Colonic mucosa (tissue), 4 donors: ENCODE data around the gene CYP46A1. TPM values are rescaled to one million over a fixed set of nuclear protein-coding genes. Genes with fewer than 3 reads are reported as not detected.
A peak's percentile ranks its signal among the peaks of the same experiment; 100 is the strongest.
"Not testable (repeated sequence)": the region's sequence is repeated elsewhere in the genome, so short reads cannot be mapped to it uniquely, and the experiment has no call there.

ENCODE experiments used
- DNase-seq: peaks from one replicate; pipeline ENCODE4 v3.0.0-alpha.2; 2020
- H3K27ac ChIP-seq: fragments of 200-600 bp; one replicate; pipeline ENCODE4 v1.8.0; 2021
- H3K27me3 ChIP-seq: fragments of 200-600 bp; one replicate; pipeline ENCODE4 v1.8.0; 2021
- H3K36me3 ChIP-seq: fragments of 200-600 bp; one replicate; pipeline ENCODE4 v1.8.0; 2021
- H3K4me1 ChIP-seq: fragments of 200-600 bp; one replicate; pipeline ENCODE4 v1.8.0; 2021; ENCODE audit warnings: mild to moderate bottlenecking
- H3K4me3 ChIP-seq: fragments of 200-600 bp; one replicate; pipeline ENCODE4 v1.8.0; 2021
- H3K9ac ChIP-seq, 2 donors: one replicate each; pipeline ENCODE4 v1.7.0; 2013; ENCODE audit warnings: control low read depth in 2 of 2, low read depth in 2 of 2, low read length in 2 of 2
- H3K9me3 ChIP-seq: fragments of 200-600 bp; one replicate; pipeline ENCODE4 v1.8.0; 2021
- intact Hi-C: fragments of 100-400 bp; cut with DNase I; formaldehyde crosslinking; loops from one replicate; pipeline ENCODE4 v1.14.1; 2022
- total RNA-seq, 2 donors: library from RNA; stranded (reverse); fragmentation: NEBNext Ultra II Directional in 1 of 2; extraction: Animal tissue kit (Norgen Biotek cat#: 25700) in 1 of 2; gene quantifications; one replicate each; pipeline ENCODE4 v1.2.1, GENCODE V29; 2021
- TF ChIP-seq, protein P1 (sequence below): fragments of 200-600 bp; IDR thresholded peaks from one replicate; pipeline ENCODE4 v1.8.0; 2022; ENCODE audit warnings: antibody characterized with exemption, mild to moderate bottlenecking
- donor health status: healthy.
- donor health status: DM: no; HTN: no; CAD: no.
- donor health status: DM: no; HTN: no; CAD: no.

The CYP46A1 gene
- total RNA-seq = under 1 TPM; 0.05 to 0.25 TPM

GRCh38 chr14:99683619-99684409, at the start of gene CYP46A1:
Gene CYP46A1 (plus strand): TSS chr14:99684298. CDS start chr14:99684418, 120 bp downstream.
- H3K4me3 ChIP-seq = peak within 1 kb of the TSS; percentile 60
- intact Hi-C loops = loop anchor here (5.0 kb wide), 1 partner anchor 203 kb away; no protein-coding TSS in a partner anchor
- H3K36me3 ChIP-seq = no peaks in the 10 kb centered on the region
- DNase-seq = peak; percentile 100
- peak within 1 kb of the TSS; percentile 48 to 84 for H3K9ac ChIP-seq
- peaks cover 5% of the 10 kb centered on the region for H3K4me1 ChIP-seq
- peak within 1 kb of the TSS; percentile 51 for H3K27ac ChIP-seq
- no peaks in the 10 kb centered on the region for H3K27me3 ChIP-seq
- TF ChIP-seq, protein P1, sequence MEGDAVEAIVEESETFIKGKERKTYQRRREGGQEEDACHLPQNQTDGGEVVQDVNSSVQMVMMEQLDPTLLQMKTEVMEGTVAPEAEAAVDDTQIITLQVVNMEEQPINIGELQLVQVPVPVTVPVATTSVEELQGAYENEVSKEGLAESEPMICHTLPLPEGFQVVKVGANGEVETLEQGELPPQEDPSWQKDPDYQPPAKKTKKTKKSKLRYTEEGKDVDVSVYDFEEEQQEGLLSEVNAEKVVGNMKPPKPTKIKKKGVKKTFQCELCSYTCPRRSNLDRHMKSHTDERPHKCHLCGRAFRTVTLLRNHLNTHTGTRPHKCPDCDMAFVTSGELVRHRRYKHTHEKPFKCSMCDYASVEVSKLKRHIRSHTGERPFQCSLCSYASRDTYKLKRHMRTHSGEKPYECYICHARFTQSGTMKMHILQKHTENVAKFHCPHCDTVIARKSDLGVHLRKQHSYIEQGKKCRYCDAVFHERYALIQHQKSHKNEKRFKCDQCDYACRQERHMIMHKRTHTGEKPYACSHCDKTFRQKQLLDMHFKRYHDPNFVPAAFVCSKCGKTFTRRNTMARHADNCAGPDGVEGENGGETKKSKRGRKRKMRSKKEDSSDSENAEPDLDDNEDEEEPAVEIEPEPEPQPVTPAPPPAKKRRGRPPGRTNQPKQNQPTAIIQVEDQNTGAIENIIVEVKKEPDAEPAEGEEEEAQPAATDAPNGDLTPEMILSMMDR = no peak
- H3K9me3 ChIP-seq = no peaks in the 10 kb centered on the region

DNA sequence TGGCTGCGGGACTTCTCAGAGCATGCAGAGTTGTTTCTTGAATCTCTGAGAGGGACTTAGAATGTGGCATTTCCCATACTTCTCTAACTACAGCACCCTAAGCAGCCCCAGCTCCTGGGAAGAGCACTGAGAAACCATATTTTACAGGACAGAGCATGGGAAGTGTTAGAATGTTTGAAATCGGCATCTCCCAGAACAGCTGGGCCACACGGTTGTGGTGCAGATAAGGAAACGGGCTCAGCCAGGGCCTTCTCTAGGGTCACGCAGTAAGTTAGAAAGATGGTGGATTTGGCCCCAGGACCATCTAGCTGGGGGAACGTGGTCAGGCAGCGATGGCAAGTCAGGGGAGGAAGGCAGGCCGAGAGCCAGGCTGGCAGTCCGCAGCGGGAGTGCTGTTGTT, 49.7 kb upstream of the CYP46A1 start:
- Histone ChIP-seq H3K4me1 (no peaks in the 10 kb centered on the region), H3K9ac (no peak overlapping the region), H3K9me3 (no peaks in the 10 kb centered on the region), H3K27me3 (no peaks in the 10 kb centered on the region), H3K27ac (no peak overlapping the region), H3K4me3 (no peak overlapping the region), H3K36me3 (no peaks in the 10 kb centered on the region)
- DNase-seq = no peak
- intact Hi-C loops = no loop called here
- TF ChIP-seq, protein P1 = no peak

GRCh38 chr14:99635116-99635515, 49.0 kb upstream of the CYP46A1 start:
- no peaks in the 10 kb centered on the region for H3K4me1 ChIP-seq
- TF ChIP-seq, protein P1 = no peak
- H3K9me3 ChIP-seq = no peaks in the 10 kb centered on the region
- no peak overlapping the region for H3K9ac ChIP-seq
- intact Hi-C loops = no loop called here
- no peaks in the 10 kb centered on the region for H3K36me3 ChIP-seq
- H3K27ac ChIP-seq = no peak overlapping the region
- H3K27me3 ChIP-seq = no peaks in the 10 kb centered on the region
- no peak overlapping the region for H3K4me3 ChIP-seq
- DNase-seq = no peak

GRCh38 chr14:99636487-99636886, 47.6 kb upstream of the CYP46A1 start:
- no peak overlapping the region for H3K27ac ChIP-seq
- H3K9ac ChIP-seq = no peak overlapping the region
- intact Hi-C loops = no loop called here
- TF ChIP-seq, protein P1 = no peak
- DNase-seq = no peak
- no peaks in the 10 kb centered on the region for H3K9me3 ChIP-seq
- H3K36me3 ChIP-seq = no peaks in the 10 kb centered on the region
- H3K27me3 ChIP-seq = no peaks in the 10 kb centered on the region
- no peak overlapping the region for H3K4me3 ChIP-seq
- H3K4me1 ChIP-seq = no peaks in the 10 kb centered on the region

- H3K27me3 ChIP-seq = no peaks in the 10 kb centered on the region
- DNase-seq = no peak
- H3K36me3 ChIP-seq = no peaks in the 10 kb centered on the region
- no peaks in the 10 kb centered on the region for H3K4me1 ChIP-seq
- H3K9me3 ChIP-seq = no peaks in the 10 kb centered on the region
- intact Hi-C loops = no loop called here
- TF ChIP-seq, protein P1 = no peak
- no peak overlapping the region for H3K27ac ChIP-seq
- no peak overlapping the region for H3K4me3 ChIP-seq
- no peak overlapping the region for H3K9ac ChIP-seq
Observed at GRCh38 chr14:99637624-99638023, 46.5 kb upstream of the CYP46A1 start.

- intact Hi-C loops, DNase-seq, H3K36me3 ChIP-seq, H3K27ac ChIP-seq, H3K9ac ChIP-seq, H3K4me1 ChIP-seq, H3K9me3 ChIP-seq, H3K4me3 ChIP-seq: not testable (repeated sequence)
- peaks cover 12% of the 10 kb centered on the region for H3K27me3 ChIP-seq
Observed at GRCh38 chr14:99642771-99643170, 41.3 kb upstream of the CYP46A1 start.
